Mesenchymal stem cell (in vitro differentiated cells and primary cell): ENCODE measurements around the gene TMEM190.

Experiments used
- DNase-seq: peaks from one replicate; pipeline ENCODE4 v3.0.0-alpha.2; 2013
- H2AFZ ChIP-seq: one replicate; pipeline ENCODE4 v1.6.1; 2013; ENCODE audit warnings: low read depth, mild to moderate bottlenecking, control low read depth, inconsistent platforms, low read length, moderate library complexity
- H2AK5ac ChIP-seq: 2 replicates; pipeline ENCODE4 v1.6.1; 2013; ENCODE audit warnings: low read length, moderate library complexity, mild to moderate bottlenecking, inconsistent platforms; ENCODE audit not compliant: severe bottlenecking
- H2BK120ac ChIP-seq: one replicate; pipeline ENCODE4 v1.6.1; 2013; ENCODE audit warnings: low read depth, mild to moderate bottlenecking, inconsistent platforms, low read length, moderate library complexity
- H2BK12ac ChIP-seq, 2 experiments: one replicate each; pipeline ENCODE4 v1.6.1; 2013; ENCODE audit warnings: inconsistent platforms in 2 of 2, low read length in 2 of 2, mild to moderate bottlenecking in 2 of 2, moderate library complexity in 2 of 2, control low read depth in 1 of 2
- H2BK15ac ChIP-seq: one replicate; pipeline ENCODE4 v1.6.1; 2013; ENCODE audit warnings: mild to moderate bottlenecking, low read depth, inconsistent platforms; ENCODE audit not compliant: poor library complexity, severe bottlenecking
- H2BK5ac ChIP-seq: 2 replicates; pipeline ENCODE4 v1.6.1; 2013; ENCODE audit warnings: low read depth, mild to moderate bottlenecking, low read length, control low read depth, inconsistent platforms; ENCODE audit not compliant: poor library complexity, severe bottlenecking
- H3K14ac ChIP-seq, 2 experiments: one replicate each; pipeline ENCODE4 v1.6.1; 2013; ENCODE audit warnings: inconsistent platforms in 2 of 2, low read length in 2 of 2, control low read depth in 1 of 2, mild to moderate bottlenecking in 1 of 2, moderate library complexity in 1 of 2
- H3K18ac ChIP-seq, 2 experiments: one replicate each; pipeline ENCODE4 v1.6.1; 2013; ENCODE audit warnings: inconsistent platforms in 2 of 2, low read length in 2 of 2, control low read depth in 1 of 2, low read depth in 1 of 2, mild to moderate bottlenecking in 1 of 2
- H3K23ac ChIP-seq, 2 experiments: one replicate each; pipeline ENCODE4 v1.6.1; 2013; ENCODE audit warnings: inconsistent platforms in 2 of 2, low read length in 2 of 2, mild to moderate bottlenecking in 2 of 2, moderate library complexity in 2 of 2, control low read depth in 1 of 2
- H3K27ac ChIP-seq: 2 replicates; pipeline ENCODE4 v1.5.1; 2013; ENCODE audit warnings: mild to moderate bottlenecking, moderate library complexity, low read length, control low read depth, inconsistent platforms; ENCODE audit not compliant: poor library complexity, severe bottlenecking
- H3K27me3 ChIP-seq, 2 experiments: 2 replicates each; pipeline versions ENCODE4 v1.6.1 to v1.7.0; 2013; ENCODE audit warnings: low read length in 2 of 2, mild to moderate bottlenecking in 2 of 2, moderate library complexity in 2 of 2, control low read depth in 1 of 2, inconsistent platforms in 1 of 2; ENCODE audit not compliant: control insufficient read depth in 1 of 2, insufficient read depth in 1 of 2
- H3K36me3 ChIP-seq, 2 experiments: 2 replicates each; pipeline versions ENCODE4 v1.6.1 to v1.7.0; 2013; ENCODE audit warnings: low read length in 2 of 2, control low read depth in 1 of 2, inconsistent platforms in 1 of 2, low read depth in 1 of 2, mild to moderate bottlenecking in 1 of 2; ENCODE audit not compliant: insufficient read depth in 2 of 2, control insufficient read depth in 1 of 2
- H3K4ac ChIP-seq, 2 experiments: one replicate each; pipeline ENCODE4 v1.6.1; 2013; ENCODE audit warnings: inconsistent platforms in 2 of 2, low read length in 2 of 2, mild to moderate bottlenecking in 2 of 2, moderate library complexity in 2 of 2, control low read depth in 1 of 2, low read depth in 1 of 2
- H3K4me1 ChIP-seq: 2 replicates; pipeline ENCODE4 v1.6.1; 2013; ENCODE audit warnings: low read depth, low read length, control low read depth; ENCODE audit not compliant: control insufficient read depth, insufficient read depth
- H3K4me2 ChIP-seq: 2 replicates; pipeline ENCODE4 v1.6.1; 2013; ENCODE audit warnings: low read length, mild to moderate bottlenecking, inconsistent platforms; ENCODE audit not compliant: poor library complexity, severe bottlenecking
- H3K4me3 ChIP-seq, 2 experiments: 2 replicates each; pipeline versions ENCODE4 v1.5.1 to v1.7.0; 2013; ENCODE audit warnings: low read length in 2 of 2, mild to moderate bottlenecking in 2 of 2, control low read depth in 1 of 2, low read depth in 1 of 2; ENCODE audit not compliant: insufficient read depth in 1 of 2
- H3K79me1 ChIP-seq: replicated peaks from 2 replicates; pipeline ENCODE4 v1.6.1; 2013; ENCODE audit warnings: mild to moderate bottlenecking, control low read depth, low read length, inconsistent platforms; ENCODE audit not compliant: poor library complexity, severe bottlenecking
- H3K9ac ChIP-seq: 2 replicates; pipeline ENCODE4 v1.7.0; 2013; ENCODE audit warnings: mild to moderate bottlenecking, low read length, moderate library complexity
- H3K9me3 ChIP-seq: 2 replicates; pipeline ENCODE4 v1.7.0; 2013; ENCODE audit warnings: mild to moderate bottlenecking, low read length; ENCODE audit not compliant: control insufficient read depth
- H4K8ac ChIP-seq: one replicate; pipeline ENCODE4 v1.6.1; 2013; ENCODE audit warnings: inconsistent platforms, mild to moderate bottlenecking, low read length, moderate library complexity
- H4K91ac ChIP-seq: one replicate; pipeline ENCODE4 v1.6.1; 2013; ENCODE audit warnings: mild to moderate bottlenecking, low read length, inconsistent platforms
- WGBS: methylation state at CpG from one replicate; pipeline ENCODE4 v1.1.7; 2013; ENCODE audit warnings: mixed read lengths; 5-methylcytosine and 5-hydroxymethylcytosine counted together

The TMEM190 gene

DNA sequence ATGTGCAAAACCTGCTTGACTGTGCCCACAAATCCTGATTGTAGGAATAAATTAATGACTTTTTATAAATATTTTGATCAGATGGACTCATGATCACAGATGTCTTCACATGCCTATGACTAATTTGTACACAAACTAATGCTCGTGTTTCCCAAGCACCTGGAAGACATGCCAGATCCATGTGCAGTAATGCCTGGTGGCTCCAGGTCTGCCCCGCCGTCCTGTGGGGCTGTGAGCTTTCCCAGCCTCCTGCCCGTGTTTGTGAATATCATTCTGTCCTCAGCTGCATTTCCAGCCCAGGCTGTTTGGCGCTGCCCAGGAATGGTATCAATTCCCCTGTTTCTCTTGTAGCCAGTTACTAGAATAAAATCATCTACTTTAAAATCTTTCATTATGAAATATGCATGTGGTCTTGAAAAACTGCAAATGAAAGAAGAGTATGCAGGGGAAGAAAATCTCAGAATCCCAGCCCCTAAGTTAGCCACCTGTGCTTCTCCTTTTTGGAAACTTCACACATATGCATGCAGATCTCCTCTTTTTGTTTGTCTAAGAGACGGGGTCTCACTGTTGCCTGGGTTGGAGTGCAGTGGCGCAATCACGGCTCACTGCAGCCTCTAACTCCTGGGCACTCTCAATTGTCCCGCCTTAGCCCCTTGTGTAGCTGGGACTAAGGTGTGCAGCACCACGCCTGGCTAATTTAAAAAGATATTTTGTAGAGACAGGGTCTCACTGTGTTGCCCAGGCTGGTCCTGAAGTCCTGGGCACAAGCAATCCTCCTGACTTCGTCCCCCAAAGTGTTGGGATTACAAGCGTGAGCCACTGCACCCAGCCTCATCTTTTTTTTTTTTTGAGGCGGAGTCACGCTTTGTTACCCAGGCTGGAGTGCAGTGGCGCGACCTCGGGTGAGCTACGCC is 15.3 kb downstream of the TMEM190 start:
- no peak overlapping the region for H2BK5ac ChIP-seq
- WGBS: 74% methylated on average over 15 of the region's 18 CpGs
- no peak overlapping the region for H3K14ac ChIP-seq
- H3K4ac ChIP-seq: no peak overlapping the region
- peaks cover 43 to 54% of the 10 kb centered on the region in 2 experiments for H3K36me3 ChIP-seq
- H3K9me3 ChIP-seq: no peaks in the 10 kb centered on the region
- H2AK5ac ChIP-seq: no peak overlapping the region
- no peaks in the 10 kb centered on the region for H3K27me3 ChIP-seq
- no peak overlapping the region for H2BK15ac ChIP-seq
- no peak overlapping the region for H3K4me3 ChIP-seq
- DNase-seq: peak; percentile 42
- no peak overlapping the region for H2BK12ac ChIP-seq
- H4K91ac ChIP-seq: no peak overlapping the region
- no peak overlapping the region for H2AFZ ChIP-seq
- no peak overlapping the region for H3K9ac ChIP-seq
- H3K18ac ChIP-seq: no peak overlapping the region
- peaks cover 51% of the 10 kb centered on the region for H3K4me1 ChIP-seq
- H3K23ac ChIP-seq: no peak overlapping the region
- no peak overlapping the region for H3K4me2 ChIP-seq
- H4K8ac ChIP-seq: no peak overlapping the region
- H2BK120ac ChIP-seq: no peak overlapping the region
- H3K79me1 ChIP-seq: peaks cover 5% of the 10 kb centered on the region
- no peak overlapping the region for H3K27ac ChIP-seq

DNA sequence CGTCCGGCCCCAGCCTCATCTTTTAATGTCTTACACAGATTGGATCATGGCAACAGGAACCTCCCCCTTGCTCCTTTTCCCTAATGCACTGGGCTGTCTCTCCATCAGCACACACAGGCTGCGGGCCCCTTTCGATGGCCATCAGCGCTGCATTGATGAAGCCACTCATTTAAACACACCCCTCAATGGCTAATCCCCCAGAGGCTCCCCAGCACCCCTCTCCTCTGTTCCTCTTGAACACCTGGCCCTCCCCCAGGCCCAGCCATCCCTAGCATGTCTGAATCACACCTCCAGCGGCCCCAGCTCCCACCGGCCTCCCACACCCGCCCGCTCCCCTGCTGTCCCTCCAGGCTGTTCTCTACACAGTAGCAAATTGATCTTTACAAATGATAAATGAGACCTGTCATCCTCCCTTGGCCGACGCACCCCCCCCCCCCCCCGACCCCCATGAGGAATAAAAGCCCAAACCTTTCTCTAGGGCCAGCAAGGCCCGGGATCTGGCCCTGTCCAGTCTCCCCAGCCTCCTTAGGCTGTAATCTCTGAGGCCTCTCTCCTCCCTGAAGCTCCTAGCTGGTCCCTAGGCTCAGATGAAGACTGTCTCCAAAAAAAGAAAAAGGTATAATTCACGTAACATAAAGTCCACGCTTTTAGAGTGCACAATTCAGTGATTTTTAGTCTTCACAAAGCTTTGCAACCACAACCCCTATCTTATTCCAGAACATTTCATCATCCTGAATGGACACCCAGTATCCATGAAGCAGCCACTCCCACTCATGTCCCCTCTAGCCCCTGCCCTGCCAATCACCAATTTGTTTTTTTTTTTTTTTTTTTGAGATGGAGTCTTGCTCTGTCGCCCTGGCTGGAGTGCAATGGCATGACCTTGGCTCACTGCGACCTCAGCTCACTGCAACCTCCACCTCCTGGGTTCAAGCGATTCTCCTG is 16.5 kb downstream of the TMEM190 start:
- peak overlapping the region; percentile 24 for H4K8ac ChIP-seq
- H3K18ac ChIP-seq: no peak overlapping the region
- H2BK5ac ChIP-seq: no peak overlapping the region
- no peaks in the 10 kb centered on the region for H3K27me3 ChIP-seq
- no peak overlapping the region for H2AK5ac ChIP-seq
- H3K36me3 ChIP-seq: peaks cover 32 to 43% of the 10 kb centered on the region in 2 experiments
- no peak overlapping the region for H3K4me2 ChIP-seq
- no peak overlapping the region for H2BK12ac ChIP-seq
- H2AFZ ChIP-seq: no peak overlapping the region
- no peak overlapping the region for H3K14ac ChIP-seq
- no peak overlapping the region for H2BK15ac ChIP-seq
- no peak overlapping the region for H3K4ac ChIP-seq
- H4K91ac ChIP-seq: no peak overlapping the region
- H3K79me1 ChIP-seq: peaks cover 5% of the 10 kb centered on the region
- no peak overlapping the region for H3K23ac ChIP-seq
- peaks cover 40% of the 10 kb centered on the region for H3K4me1 ChIP-seq
- H3K4me3 ChIP-seq: no peak overlapping the region
- H3K27ac ChIP-seq: no peak overlapping the region
- WGBS: 62% methylated on average over 17 of the region's 18 CpGs
- H2BK120ac ChIP-seq: no peak overlapping the region
- DNase-seq: no peak
- no peaks in the 10 kb centered on the region for H3K9me3 ChIP-seq
- no peak overlapping the region for H3K9ac ChIP-seq

DNA sequence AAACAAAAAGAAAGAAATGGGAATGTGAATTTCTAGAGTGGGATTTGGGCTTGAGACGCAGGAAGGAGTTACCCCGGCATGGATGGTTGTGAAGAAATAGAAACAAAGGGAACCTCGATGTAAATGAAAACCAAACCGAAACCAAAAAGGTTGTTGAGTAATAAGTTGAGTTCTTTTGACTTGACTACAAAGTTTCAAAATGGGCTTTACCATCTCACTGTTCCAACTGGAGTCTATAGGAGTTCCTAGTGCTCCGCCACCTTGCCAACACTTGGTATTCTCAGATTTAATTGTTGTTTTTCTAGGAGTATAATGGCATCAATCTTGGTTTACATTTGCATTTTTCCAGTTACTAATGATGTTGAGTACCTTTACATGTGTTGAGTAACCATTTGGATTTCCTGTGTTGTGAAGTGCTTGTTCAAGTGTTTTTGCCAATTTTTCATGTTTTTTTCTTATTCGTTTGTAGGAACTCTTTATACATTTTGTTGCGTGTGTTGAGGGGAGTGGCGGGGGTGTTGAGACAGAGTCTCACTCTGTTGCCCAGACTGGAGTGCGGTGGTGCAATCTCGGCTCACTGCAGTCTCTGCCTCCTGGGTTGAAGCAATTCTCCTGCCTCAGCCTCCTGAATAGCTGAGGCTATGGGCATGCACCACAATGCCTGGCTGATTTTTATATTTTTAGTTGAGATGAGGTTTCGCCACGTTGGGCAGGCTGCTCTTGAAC is 21.7 kb downstream of the TMEM190 start:
- Histone ChIP-seq H3K18ac (no peak overlapping the region), H2BK12ac (no peak overlapping the region), H3K36me3 (peaks cover 27 to 34% of the 10 kb centered on the region in 2 experiments), H2BK5ac (no peak overlapping the region), H3K27me3 (no peaks in the 10 kb centered on the region), H3K4me2 (no peak overlapping the region), H4K91ac (no peak overlapping the region), H2AK5ac (no peak overlapping the region), H3K4me1 (peaks cover 3% of the 10 kb centered on the region), H3K4ac (no peak overlapping the region), H3K4me3 (no peak overlapping the region), H4K8ac (no peak overlapping the region), H2AFZ (no peak overlapping the region), H3K79me1 (peaks cover 9% of the 10 kb centered on the region), H3K9ac (no peak overlapping the region), H3K14ac (no peak overlapping the region), H3K9me3 (no peaks in the 10 kb centered on the region), H3K27ac (no peak overlapping the region), H2BK120ac (no peak overlapping the region), H2BK15ac (no peak overlapping the region), H3K23ac (no peak overlapping the region)
- WGBS: 90% methylated on average over 12 of the region's 12 CpGs
- DNase-seq: no peak
